ENCODE results near the gene SLCO3A1. TPM values are rescaled to one million over a fixed set of nuclear protein-coding genes. Genes with fewer than 3 reads are reported as not detected.

Gene SLCO3A1
- total RNA-seq, 4 donors from 2014 or later: 23.1 to 62.8 (median 35.1) TPM

GRCh38 chr15:91876187-91876586 is 22.7 kb downstream of the SLCO3A1 start:
- WGBS, 2 donors: 92 to 97% methylated on average over 5 of the region's 5 CpGs
- peak in 1 of 2 donors; percentile 20 for DNase-seq (ENCODE audit: low spot score in 2 of 2)

GRCh38 chr15:91878319-91878870 is 24.9 kb downstream of the SLCO3A1 start:
- TF ChIP-seq CTCF (IDR thresholded peaks at IDR 0.05) (no peak), POLR2A (IDR thresholded peaks at IDR 0.05) (no peak)
- intact Hi-C loops (cut with DNase I; ENCODE audit: low total_unique reads): no loop called here
- WGBS, 2 donors: 96 to 98% methylated on average over 10 of the region's 10 CpGs
- H3K4me3 ChIP-seq (ENCODE audit: low read depth, poor library complexity, severe bottlenecking): no peak overlapping the region
- no peak for DNase-seq (ENCODE audit: low spot score in 2 of 2)

More at GRCh38 chr15:91876187-91876586, 22.7 kb downstream of the SLCO3A1 start:
- H3K4me3 ChIP-seq (ENCODE audit: low read depth, poor library complexity, severe bottlenecking): no peak overlapping the region
- TF ChIP-seq POLR2A (IDR thresholded peaks at IDR 0.05) (no peak), CTCF (IDR thresholded peaks at IDR 0.05) (no peak)
- intact Hi-C loops (cut with DNase I; ENCODE audit: low total_unique reads): no loop called here

GRCh38 chr15:91879158-91879557 is 25.6 kb downstream of the SLCO3A1 start:
- intact Hi-C loops (cut with DNase I; ENCODE audit: low total_unique reads): no loop called here
- no peak overlapping the region for H3K4me3 ChIP-seq (ENCODE audit: low read depth, poor library complexity, severe bottlenecking)
- TF ChIP-seq CTCF (IDR thresholded peaks at IDR 0.05) (no peak), POLR2A (IDR thresholded peaks at IDR 0.05) (no peak)
- DNase-seq (ENCODE audit: low spot score in 2 of 2): no peak
- WGBS, 2 donors: 87 to 93% methylated on average over 2 of the region's 2 CpGs

- H3K4me3 ChIP-seq (ENCODE audit: low read depth, poor library complexity, severe bottlenecking): no peak overlapping the region
- no peak for TF ChIP-seq POLR2A (IDR thresholded peaks at IDR 0.05)
- TF ChIP-seq CTCF (IDR thresholded peaks at IDR 0.05): no peak
- 92 to 96% methylated on average over 3 of the region's 3 CpGs for WGBS, 2 donors
- intact Hi-C loops (cut with DNase I; ENCODE audit: low total_unique reads): no loop called here
- DNase-seq (ENCODE audit: low spot score in 2 of 2): no peak
Observed at GRCh38 chr15:91880373-91880772, 26.9 kb downstream of the SLCO3A1 start.

GRCh38 chr15:91881569-91882297 is 28.2 kb downstream of the SLCO3A1 start:
- DNase-seq (ENCODE audit: low spot score in 2 of 2): no peak
- intact Hi-C loops (cut with DNase I; ENCODE audit: low total_unique reads): no loop called here
- TF ChIP-seq POLR2A (IDR thresholded peaks at IDR 0.05) (no peak), CTCF (IDR thresholded peaks at IDR 0.05) (no peak)
- WGBS, 2 donors: 89 to 90% methylated on average over 9 of the region's 9 CpGs
- no peak overlapping the region for H3K4me3 ChIP-seq (ENCODE audit: low read depth, poor library complexity, severe bottlenecking)
